ENCODE results near the gene INO80C. TPM values are rescaled to one million over a fixed set of nuclear protein-coding genes. Genes with fewer than 3 reads are reported as not detected.

Gene INO80C
- total RNA-seq, 4 donors from 2014 or later = 10.0 to 19.8 (median 15.2) TPM

DNA sequence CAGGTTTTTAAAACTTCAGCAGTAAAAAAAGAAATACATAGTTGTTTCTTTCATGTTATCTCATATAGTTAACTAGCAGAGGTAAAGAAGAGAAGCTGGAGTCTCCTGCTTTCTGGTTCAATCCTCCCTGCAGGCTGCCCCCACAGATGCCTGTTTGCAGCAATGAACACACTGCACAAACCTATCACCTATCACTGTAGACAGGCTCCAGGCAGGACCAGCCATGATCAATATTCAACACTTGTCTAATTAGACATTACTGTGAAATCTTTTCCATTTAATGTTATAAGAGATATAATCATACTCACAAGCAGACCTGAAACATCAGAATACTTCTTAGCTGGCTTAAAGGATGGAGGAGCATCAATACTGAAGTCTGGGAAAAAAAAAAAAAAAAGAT is 19.8 kb downstream of the INO80C start:
- DNase-seq (ENCODE audit: low spot score in 2 of 2) = no peak
- intact Hi-C loops (cut with DNase I; ENCODE audit: low total_unique reads) = no loop called here
- TF ChIP-seq POLR2A (IDR thresholded peaks at IDR 0.05) = no peak
- no peak overlapping the region for H3K4me3 ChIP-seq (ENCODE audit: low read depth, poor library complexity, severe bottlenecking)

DNA sequence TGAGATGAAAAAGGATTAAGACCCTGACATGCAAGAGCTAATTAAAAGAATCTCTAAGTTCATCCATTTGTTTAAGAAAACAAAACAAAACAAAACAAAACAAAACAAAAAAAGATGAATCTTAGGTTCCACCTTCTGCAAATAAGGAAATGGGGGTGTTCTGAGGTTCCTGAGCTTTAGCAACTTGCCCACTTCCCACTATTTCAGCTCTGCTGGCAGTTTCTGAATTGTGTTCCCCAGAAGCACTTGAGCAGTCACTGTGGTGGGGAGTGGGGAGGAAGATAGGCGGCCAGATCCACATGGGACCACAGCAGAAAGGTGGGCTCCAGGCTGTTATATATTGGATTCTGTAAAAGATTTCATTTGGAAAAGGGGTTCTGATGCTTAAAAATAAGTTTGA is 20.3 kb downstream of the INO80C start:
- WGBS, 2 donors = 91 to 94% methylated on average over 1 of the region's 1 CpG
- intact Hi-C loops (cut with DNase I; ENCODE audit: low total_unique reads) = no loop called here
- no peak overlapping the region for H3K4me3 ChIP-seq (ENCODE audit: low read depth, poor library complexity, severe bottlenecking)
- TF ChIP-seq POLR2A (IDR thresholded peaks at IDR 0.05) = no peak
- TF ChIP-seq, protein P1, sequence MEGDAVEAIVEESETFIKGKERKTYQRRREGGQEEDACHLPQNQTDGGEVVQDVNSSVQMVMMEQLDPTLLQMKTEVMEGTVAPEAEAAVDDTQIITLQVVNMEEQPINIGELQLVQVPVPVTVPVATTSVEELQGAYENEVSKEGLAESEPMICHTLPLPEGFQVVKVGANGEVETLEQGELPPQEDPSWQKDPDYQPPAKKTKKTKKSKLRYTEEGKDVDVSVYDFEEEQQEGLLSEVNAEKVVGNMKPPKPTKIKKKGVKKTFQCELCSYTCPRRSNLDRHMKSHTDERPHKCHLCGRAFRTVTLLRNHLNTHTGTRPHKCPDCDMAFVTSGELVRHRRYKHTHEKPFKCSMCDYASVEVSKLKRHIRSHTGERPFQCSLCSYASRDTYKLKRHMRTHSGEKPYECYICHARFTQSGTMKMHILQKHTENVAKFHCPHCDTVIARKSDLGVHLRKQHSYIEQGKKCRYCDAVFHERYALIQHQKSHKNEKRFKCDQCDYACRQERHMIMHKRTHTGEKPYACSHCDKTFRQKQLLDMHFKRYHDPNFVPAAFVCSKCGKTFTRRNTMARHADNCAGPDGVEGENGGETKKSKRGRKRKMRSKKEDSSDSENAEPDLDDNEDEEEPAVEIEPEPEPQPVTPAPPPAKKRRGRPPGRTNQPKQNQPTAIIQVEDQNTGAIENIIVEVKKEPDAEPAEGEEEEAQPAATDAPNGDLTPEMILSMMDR (IDR thresholded peaks at IDR 0.05) = no peak
- no peak for DNase-seq (ENCODE audit: low spot score in 2 of 2)

DNA sequence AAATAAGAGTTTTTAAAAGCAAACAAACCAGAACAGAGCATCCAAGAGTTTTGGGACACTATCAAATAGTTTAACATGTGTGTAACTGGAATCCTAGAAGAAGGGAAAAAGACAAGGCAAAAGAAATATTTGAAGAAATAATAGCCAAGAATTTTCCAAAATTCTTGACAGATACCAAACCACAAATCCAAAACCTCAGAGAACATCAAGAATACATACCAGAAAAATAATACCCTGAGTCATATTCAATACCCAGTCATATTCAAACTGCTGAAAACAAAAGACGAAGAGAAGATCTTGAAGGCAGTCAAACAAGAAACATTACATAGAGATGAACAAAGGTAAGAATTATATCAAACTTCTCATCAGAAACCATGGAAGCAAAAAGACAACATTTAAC is 22.9 kb downstream of the INO80C start:
- no peak overlapping the region for H3K4me3 ChIP-seq (ENCODE audit: low read depth, poor library complexity, severe bottlenecking)
- no peak for TF ChIP-seq POLR2A (IDR thresholded peaks at IDR 0.05)
- TF ChIP-seq, protein P1 (IDR thresholded peaks at IDR 0.05) = no peak
- no peak for DNase-seq (ENCODE audit: low spot score in 2 of 2)
- 92 to 94% methylated on average over 1 of the region's 1 CpG for WGBS, 2 donors
- intact Hi-C loops (cut with DNase I; ENCODE audit: low total_unique reads) = no loop called here

DNA sequence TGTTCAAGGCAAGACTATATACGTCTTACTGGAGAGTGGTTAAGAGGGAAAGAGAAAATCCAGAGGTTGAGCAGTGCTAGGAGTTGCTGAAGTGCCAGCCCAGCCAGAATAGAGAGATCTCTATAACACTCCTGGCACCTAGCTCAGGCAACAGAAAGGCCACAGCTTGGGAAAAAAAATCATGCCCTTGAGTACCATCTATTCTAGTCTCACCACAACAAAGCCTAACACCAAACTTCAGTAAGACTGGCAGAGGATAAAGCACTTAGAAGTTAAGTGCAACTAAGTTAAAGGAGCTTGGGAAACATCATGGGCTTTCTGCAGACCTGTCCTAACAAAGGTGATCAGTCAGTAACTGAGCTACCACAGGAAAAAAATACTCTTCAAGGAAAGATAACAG is 24.2 kb downstream of the INO80C start:
- DNase-seq (ENCODE audit: low spot score in 2 of 2) = no peak
- TF ChIP-seq, protein P1 (IDR thresholded peaks at IDR 0.05) = no peak
- TF ChIP-seq POLR2A (IDR thresholded peaks at IDR 0.05) = no peak
- H3K4me3 ChIP-seq (ENCODE audit: low read depth, poor library complexity, severe bottlenecking) = no peak overlapping the region
- WGBS, 2 donors = 92 to 95% methylated on average over 1 of the region's 1 CpG
- intact Hi-C loops (cut with DNase I; ENCODE audit: low total_unique reads) = no loop called here

DNA sequence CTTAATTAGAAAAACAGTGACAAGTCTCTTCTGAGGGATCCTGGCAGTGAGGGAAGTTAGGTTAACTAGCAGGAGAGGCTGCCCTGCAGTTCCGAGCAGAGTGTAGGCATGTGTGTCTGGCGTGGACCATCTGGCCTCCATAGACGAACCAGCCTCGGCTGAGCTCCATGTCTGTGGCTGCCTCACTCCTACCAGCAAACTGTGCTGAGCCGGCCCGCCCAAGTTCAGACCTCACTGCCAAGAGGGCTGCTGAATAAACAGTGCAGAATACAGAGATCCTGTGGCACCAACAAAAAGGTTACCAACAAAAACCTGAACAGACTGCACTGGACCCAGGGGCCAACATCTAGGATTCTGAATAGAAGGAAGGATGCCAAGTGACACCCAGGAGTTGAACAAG is 27.3 kb downstream of the INO80C start:
- DNase-seq (ENCODE audit: low spot score in 2 of 2) = no peak
- TF ChIP-seq, protein P1 (IDR thresholded peaks at IDR 0.05) = no peak
- no peak for TF ChIP-seq POLR2A (IDR thresholded peaks at IDR 0.05)
- WGBS, 2 donors = 58 to 64% methylated on average over 6 of the region's 6 CpGs
- H3K4me3 ChIP-seq (ENCODE audit: low read depth, poor library complexity, severe bottlenecking) = no peak overlapping the region
- intact Hi-C loops (cut with DNase I; ENCODE audit: low total_unique reads) = no loop called here

DNA sequence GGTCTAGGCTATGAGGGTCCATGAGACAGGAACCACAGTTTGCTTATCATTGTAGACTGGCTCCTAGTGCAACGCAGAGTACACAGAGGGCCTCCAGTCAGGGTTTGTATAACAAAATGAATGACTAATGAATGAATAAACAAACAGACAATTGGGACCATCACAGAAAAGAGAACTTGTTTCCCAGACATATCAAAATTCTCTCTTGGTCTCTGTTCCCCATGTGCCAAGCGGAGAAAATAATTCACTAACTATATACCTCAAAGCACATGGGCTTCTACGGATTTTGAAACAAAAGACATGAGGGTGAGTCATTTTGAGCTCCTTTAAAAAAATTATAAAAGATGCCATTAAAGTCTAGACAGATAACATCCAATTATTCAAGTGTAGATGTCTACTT is 28.0 kb downstream of the INO80C start:
- H3K4me3 ChIP-seq (ENCODE audit: low read depth, poor library complexity, severe bottlenecking) = no peak overlapping the region
- DNase-seq (ENCODE audit: low spot score in 2 of 2) = no peak
- intact Hi-C loops (cut with DNase I; ENCODE audit: low total_unique reads) = no loop called here
- TF ChIP-seq POLR2A (IDR thresholded peaks at IDR 0.05) = no peak
- TF ChIP-seq, protein P1 (IDR thresholded peaks at IDR 0.05) = no peak
- WGBS, 2 donors = 90 to 91% methylated on average over 3 of the region's 3 CpGs

Measured in lower leg skin (tissue), 4 donors.